Gastrocnemius medialis (tissue), 4 donors: ENCODE measurements around the gene NFE2L3.
"Not testable (repeated sequence)": the region's sequence is repeated elsewhere in the genome, so short reads cannot be mapped to it uniquely, and the experiment has no call there.

Experiments
- CTCF ChIP-seq, 5 experiments: fragments of 450-650 bp in 3 of 5; fragments of 200-600 bp in 2 of 5; sonication (generic) in 2 of 5; IDR thresholded peaks in 4 of 5; conservative IDR thresholded peaks in 1 of 5; 1 replicate in 4 of 5; 2 replicates in 1 of 5; pipeline ENCODE4 v1.5.1; 2016 to 2019; ENCODE audit warnings: antibody characterized with exemption in 5 of 5, mild to moderate bottlenecking in 3 of 5, moderate library complexity in 3 of 5
- POLR2A ChIP-seq, 2 donors: fragments of 450-650 bp; IDR thresholded peaks; one replicate each; pipeline ENCODE4 v1.6.1; 2017; ENCODE audit warnings: antibody characterized with exemption in 2 of 2, mild to moderate bottlenecking in 2 of 2, moderate library complexity in 2 of 2

GRCh38 chr7:26147646-26148306 is 4.2 kb upstream of the NFE2L3 start:
- TF ChIP-seq POLR2A (IDR thresholded peaks at IDR 0.05); CTCF (IDR thresholded peaks at IDR 0.05 in 4 of 5, conservative IDR thresholded peaks at IDR 0.05 in 1 of 5): not testable (repeated sequence)
